Esophagus squamous epithelium (tissue), 4 donors: ENCODE results near the gene BARX1.

Source experiments
- CTCF ChIP-seq, 6 experiments: fragments of 450-650 bp in 4 of 6; fragments of 200-600 bp in 2 of 6; sonication (generic) in 2 of 6; IDR thresholded peaks; one replicate each; pipeline ENCODE4 v1.5.1; 2016 to 2019; ENCODE audit warnings: antibody characterized with exemption in 6 of 6, mild to moderate bottlenecking in 4 of 6, moderate library complexity in 4 of 6
- POLR2A ChIP-seq, 4 donors: fragments of 450-650 bp; IDR thresholded peaks; one replicate each; pipeline ENCODE4 v1.6.1; 2017; ENCODE audit warnings: antibody characterized with exemption in 4 of 4, mild to moderate bottlenecking in 4 of 4, moderate library complexity in 3 of 4

- TF ChIP-seq CTCF (IDR thresholded peaks at IDR 0.05) (no peak), POLR2A (IDR thresholded peaks at IDR 0.05) (no peak)
These were observed 25.9 kb downstream of the BARX1 start for GRCh38 chr9:93929231-93929630.
